ENCODE results near the gene SIRT5. TPM values are rescaled to one million over a fixed set of nuclear protein-coding genes. Genes with fewer than 3 reads are reported as not detected.

The SIRT5 gene
- total RNA-seq, 1 experiment from 2014 or later: 19.0 TPM

DNA sequence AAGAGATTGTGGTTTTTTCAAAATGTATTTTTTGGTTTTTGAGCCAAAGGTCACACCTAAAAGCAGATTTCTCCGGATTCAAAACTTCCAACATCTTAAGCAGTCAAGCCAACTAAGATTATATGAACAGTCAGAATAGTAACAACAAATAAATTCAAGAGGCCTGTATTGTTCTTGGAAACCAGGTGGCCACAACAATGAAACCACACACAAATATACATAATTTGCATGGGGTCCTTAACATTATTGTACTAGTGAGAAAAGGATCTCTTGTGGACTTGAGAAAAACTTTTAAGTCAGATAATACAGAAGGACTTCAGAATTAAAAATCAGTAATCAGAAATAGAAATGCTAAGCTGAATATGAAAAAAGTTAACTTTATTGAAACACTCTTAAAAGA is 81.3 kb downstream of the SIRT5 start:
- H3K36me3 ChIP-seq (ENCODE audit: control insufficient read depth, insufficient read depth, low read length): no peaks in the 10 kb centered on the region
- no peak for DNase-seq
- CTCF ChIA-PET: interaction anchor here (0.6 kb wide), 1 partner anchor 614 kb away, joined by 3 read pairs; no protein-coding TSS in a partner anchor
- no peak overlapping the region for H3K27ac Mint-ChIP-seq (ENCODE audit: unreplicated experiment)
- BruUV-seq (replicated peaks): TSS peak; percentile 4
- no peaks in the 10 kb centered on the region for H3K9me3 Mint-ChIP-seq (ENCODE audit: unreplicated experiment)
- intact Hi-C loops (cut with micrococcal nuclease; ENCODE audit: unreplicated experiment): no loop called here
- H3K9me3 ChIP-seq: no peaks in the 10 kb centered on the region
- no peaks in the 10 kb centered on the region for H3K27me3 Mint-ChIP-seq (ENCODE audit: insufficient read depth, unreplicated experiment)
- no peaks in the 10 kb centered on the region for H3K27me3 ChIP-seq (replicated peaks; ENCODE audit: control insufficient read depth, insufficient read depth, low read length)
- no peaks in the 10 kb centered on the region for H3K36me3 Mint-ChIP-seq (ENCODE audit: insufficient read depth, unreplicated experiment)
- H3K4me3 ChIP-seq (ENCODE audit: low read depth, low read length): no peak overlapping the region
- H3K4me1 Mint-ChIP-seq (ENCODE audit: low read depth, unreplicated experiment): no peaks in the 10 kb centered on the region
- no peak for TF ChIP-seq CTCF (IDR thresholded peaks at IDR 0.05; ENCODE audit: insufficient read depth in 1 of 2, low read depth in 1 of 2, low read length in 1 of 2, severe bottlenecking in 1 of 2, unreplicated experiment in 1 of 2)
- H3K4me3 Mint-ChIP-seq (ENCODE audit: unreplicated experiment): no peak overlapping the region
- no peaks in the 10 kb centered on the region for H3K4me1 ChIP-seq
- POLR2A ChIA-PET: no interaction called here

DNA sequence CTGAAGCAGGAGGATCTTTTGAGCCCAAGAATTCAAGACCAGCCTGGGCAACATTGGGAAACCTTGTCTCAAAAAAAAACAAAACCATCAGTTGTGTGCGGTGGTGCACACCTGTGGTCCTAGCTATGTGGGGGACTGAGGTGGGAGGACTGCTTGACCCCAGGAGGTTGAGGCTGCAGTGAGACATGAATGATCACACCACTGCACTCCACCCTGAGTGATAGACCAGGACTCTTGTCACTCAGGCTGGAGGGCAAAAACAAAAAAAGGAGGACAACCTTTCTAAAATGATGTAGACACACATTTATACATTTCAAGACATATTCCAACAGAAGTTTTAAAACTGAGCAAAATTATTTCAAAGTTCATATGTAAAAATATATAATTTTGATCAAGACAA is 85.9 kb downstream of the SIRT5 start:
- intact Hi-C loops (cut with micrococcal nuclease; ENCODE audit: unreplicated experiment): no loop called here
- no peak for DNase-seq
- TF ChIP-seq CTCF (IDR thresholded peaks at IDR 0.05; ENCODE audit: insufficient read depth in 1 of 2, low read depth in 1 of 2, low read length in 1 of 2, severe bottlenecking in 1 of 2, unreplicated experiment in 1 of 2): no peak
- Mint-ChIP-seq H3K4me1 (ENCODE audit: low read depth, unreplicated experiment) (peaks cover 25% of the 10 kb centered on the region), H3K36me3 (ENCODE audit: insufficient read depth, unreplicated experiment) (no peaks in the 10 kb centered on the region), H3K4me3 (ENCODE audit: unreplicated experiment) (no peak overlapping the region), H3K9me3 (ENCODE audit: unreplicated experiment) (no peaks in the 10 kb centered on the region), H3K27ac (ENCODE audit: unreplicated experiment) (no peak overlapping the region), H3K27me3 (ENCODE audit: insufficient read depth, unreplicated experiment) (no peaks in the 10 kb centered on the region)
- Histone ChIP-seq H3K9me3 (no peaks in the 10 kb centered on the region), H3K27me3 (replicated peaks; ENCODE audit: control insufficient read depth, insufficient read depth, low read length) (no peaks in the 10 kb centered on the region; the same call in 1 of the 2 replicates), H3K4me1 (0 out of 2 replicates have a peak, but pooled peaks cover 4% of the 10 kb centered on the region), H3K4me3 (ENCODE audit: low read depth, low read length) (no peak overlapping the region), H3K36me3 (ENCODE audit: control insufficient read depth, insufficient read depth, low read length) (no peaks in the 10 kb centered on the region)
- CTCF ChIA-PET: no interaction called here
- no TSS peak for BruUV-seq (replicated peaks)
- POLR2A ChIA-PET: no interaction called here

- Mint-ChIP-seq H3K36me3 (ENCODE audit: insufficient read depth, unreplicated experiment) (no peaks in the 10 kb centered on the region), H3K4me3 (ENCODE audit: unreplicated experiment) (no peak overlapping the region), H3K27me3 (ENCODE audit: insufficient read depth, unreplicated experiment) (no peaks in the 10 kb centered on the region), H3K4me1 (ENCODE audit: low read depth, unreplicated experiment) (peaks cover 31% of the 10 kb centered on the region), H3K9me3 (ENCODE audit: unreplicated experiment) (no peaks in the 10 kb centered on the region), H3K27ac (ENCODE audit: unreplicated experiment) (no peak overlapping the region)
- ChIA-PET CTCF (no interaction called here), POLR2A (no interaction called here)
- DNase-seq: no peak
- H3K36me3 ChIP-seq (ENCODE audit: control insufficient read depth, insufficient read depth, low read length): no peaks in the 10 kb centered on the region
- intact Hi-C loops (cut with micrococcal nuclease; ENCODE audit: unreplicated experiment): no loop called here
- H3K9me3 ChIP-seq: no peaks in the 10 kb centered on the region
- no TSS peak for BruUV-seq (replicated peaks)
- H3K4me1 ChIP-seq: 0 out of 2 replicates have a peak, but pooled peaks cover 6% of the 10 kb centered on the region
- no peaks in the 10 kb centered on the region; the same call in 1 of the 2 replicates for H3K27me3 ChIP-seq (replicated peaks; ENCODE audit: control insufficient read depth, insufficient read depth, low read length)
- H3K4me3 ChIP-seq (ENCODE audit: low read depth, low read length): no peak overlapping the region
- TF ChIP-seq CTCF (IDR thresholded peaks at IDR 0.05; ENCODE audit: insufficient read depth in 1 of 2, low read depth in 1 of 2, low read length in 1 of 2, severe bottlenecking in 1 of 2, unreplicated experiment in 1 of 2): no peak
These were observed 86.5 kb downstream of the SIRT5 start for GRCh38 chr6:13660893-13661292.

Data from Caco-2 (cell line).